Mesendoderm (in vitro differentiated cells): ENCODE measurements around the gene ZNF330.

Experiments
- DNase-seq: peaks from one replicate; pipeline ENCODE4 v3.0.0; 2013
- H2AK5ac ChIP-seq: 2 replicates; pipeline ENCODE4 v1.6.1; 2013; ENCODE audit warnings: low read length, inconsistent platforms
- H2BK120ac ChIP-seq: 2 replicates; pipeline ENCODE4 v1.6.1; 2013; ENCODE audit warnings: low read depth, mild to moderate bottlenecking, low read length, moderate library complexity, mixed read lengths
- H2BK15ac ChIP-seq: replicated peaks from 2 replicates; pipeline ENCODE4 v1.6.1; 2013; ENCODE audit warnings: low read depth, mild to moderate bottlenecking, moderate library complexity
- H2BK5ac ChIP-seq: 2 replicates; pipeline ENCODE4 v1.6.1; 2013; ENCODE audit warnings: low read length, inconsistent platforms
- H3K18ac ChIP-seq: 2 replicates; pipeline ENCODE4 v1.6.1; 2013; ENCODE audit warnings: mild to moderate bottlenecking, low read length, mixed read lengths
- H3K23ac ChIP-seq: one replicate; pipeline ENCODE4 v1.6.1; 2013; ENCODE audit warnings: low read length
- H3K27ac ChIP-seq: 2 replicates; pipeline ENCODE4 v1.5.1; 2013; ENCODE audit warnings: low read depth, mild to moderate bottlenecking, inconsistent platforms, low read length, moderate library complexity
- H3K27me3 ChIP-seq: 2 replicates; pipeline ENCODE4 v1.6.1; 2013; ENCODE audit warnings: low read length, control low read depth, mild to moderate bottlenecking, inconsistent platforms; ENCODE audit not compliant: insufficient read depth, poor library complexity
- H3K36me3 ChIP-seq: 2 replicates; pipeline ENCODE4 v1.6.1; 2013; ENCODE audit warnings: low read length, inconsistent platforms; ENCODE audit not compliant: control insufficient read depth, insufficient read depth
- H3K4ac ChIP-seq: one replicate; pipeline ENCODE4 v1.6.1; 2013; ENCODE audit warnings: low read depth, mild to moderate bottlenecking, low read length, moderate library complexity
- H3K4me1 ChIP-seq: 2 replicates; pipeline ENCODE4 v1.6.1; 2013; ENCODE audit warnings: low read depth, low read length, inconsistent platforms; ENCODE audit not compliant: control insufficient read depth
- H3K4me2 ChIP-seq: 2 replicates; pipeline ENCODE4 v1.6.1; 2013; ENCODE audit warnings: low read length
- H3K4me3 ChIP-seq: 2 replicates; pipeline ENCODE4 v1.5.1; 2013; ENCODE audit warnings: mild to moderate bottlenecking, low read length
- H3K56ac ChIP-seq: one replicate; pipeline ENCODE4 v1.6.1; 2013; ENCODE audit warnings: low read length
- H3K79me1 ChIP-seq: 2 replicates; pipeline ENCODE4 v1.6.1; 2013; ENCODE audit warnings: low read length, inconsistent platforms
- H3K79me2 ChIP-seq: 2 replicates; pipeline ENCODE4 v1.6.1; 2013; ENCODE audit warnings: mild to moderate bottlenecking, low read length; ENCODE audit not compliant: control insufficient read depth, insufficient read depth
- H3K9ac ChIP-seq: 2 replicates; pipeline ENCODE4 v1.6.1; 2013; ENCODE audit warnings: low read length, inconsistent platforms
- H4K5ac ChIP-seq: one replicate; pipeline ENCODE4 v1.6.1; 2013; ENCODE audit warnings: low read length
- H4K8ac ChIP-seq: one replicate; pipeline ENCODE4 v1.6.1; 2013; ENCODE audit warnings: low read depth, mild to moderate bottlenecking, control low read depth, low read length, moderate library complexity
- WGBS: extraction: QIAGEN DNeasy Blood & Tissue Kit; methylation state at CpG from one replicate; pipeline ENCODE4 v1.1.7; 2013; ENCODE audit warnings: low lambda C conversion rate, missing lambda C conversion rate; ENCODE audit not compliant: insufficient coverage; ENCODE audit errors: extremely low coverage; 5-methylcytosine and 5-hydroxymethylcytosine counted together

The ZNF330 gene

GRCh38 chr4:141283152-141283551 is 62.5 kb downstream of the ZNF330 start:
- no peak overlapping the region for H4K5ac ChIP-seq
- no peaks in the 10 kb centered on the region for H3K4me1 ChIP-seq
- no peak overlapping the region for H2BK15ac ChIP-seq
- H3K23ac ChIP-seq: no peak overlapping the region
- no peaks in the 10 kb centered on the region for H3K27me3 ChIP-seq
- no peak overlapping the region for H2BK120ac ChIP-seq
- H4K8ac ChIP-seq: no peak overlapping the region
- no peak overlapping the region for H3K56ac ChIP-seq
- WGBS: no CpG with 5 or more reads among the region's 2 CpGs
- no peaks in the 10 kb centered on the region for H3K36me3 ChIP-seq
- H3K79me1 ChIP-seq: no peaks in the 10 kb centered on the region
- no peak overlapping the region for H3K4me2 ChIP-seq
- H2BK5ac ChIP-seq: no peak overlapping the region
- DNase-seq: no peak
- no peak overlapping the region for H3K4me3 ChIP-seq
- H3K27ac ChIP-seq: no peak overlapping the region
- H3K79me2 ChIP-seq: no peaks in the 10 kb centered on the region
- no peak overlapping the region for H2AK5ac ChIP-seq
- no peak overlapping the region for H3K4ac ChIP-seq
- no peak overlapping the region for H3K9ac ChIP-seq
- H3K18ac ChIP-seq: no peak overlapping the region

DNA sequence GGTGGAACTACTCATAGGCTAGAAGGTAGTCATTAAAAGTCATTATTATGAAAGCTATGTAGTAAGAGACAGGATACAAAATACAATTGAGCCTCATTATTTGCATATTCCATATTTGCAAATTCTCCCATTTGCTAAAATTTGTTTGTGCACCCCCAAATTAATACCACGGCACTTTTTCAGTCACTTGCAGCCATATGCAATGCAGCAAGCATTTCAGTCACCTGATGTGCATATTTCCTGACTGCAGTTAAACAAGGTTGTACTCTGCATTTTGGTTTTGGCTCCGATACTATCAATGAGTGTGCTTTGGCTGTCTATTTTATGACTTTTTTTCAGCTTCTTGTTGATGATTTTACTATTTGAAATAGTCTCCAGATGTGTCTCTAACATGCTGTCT is 62.9 kb downstream of the ZNF330 start:
- Histone ChIP-seq H3K27ac (no peak overlapping the region), H2BK120ac (no peak overlapping the region), H3K4me2 (no peak overlapping the region), H2BK5ac (no peak overlapping the region), H3K56ac (no peak overlapping the region), H3K4ac (no peak overlapping the region), H4K5ac (no peak overlapping the region), H3K79me2 (no peaks in the 10 kb centered on the region), H2BK15ac (no peak overlapping the region), H3K79me1 (no peaks in the 10 kb centered on the region), H3K27me3 (no peaks in the 10 kb centered on the region), H3K4me3 (no peak overlapping the region), H3K23ac (no peak overlapping the region), H2AK5ac (no peak overlapping the region), H3K18ac (no peak overlapping the region), H3K36me3 (no peaks in the 10 kb centered on the region), H3K9ac (no peak overlapping the region), H4K8ac (no peak overlapping the region), H3K4me1 (no peaks in the 10 kb centered on the region)
- WGBS: no CpG with 5 or more reads among the region's 2 CpGs
- no peak for DNase-seq
